ENCODE data around the gene CUX1. TPM values are rescaled to one million over a fixed set of nuclear protein-coding genes. Genes with fewer than 3 reads are reported as not detected.
"Not testable (repeated sequence)": the region's sequence is repeated elsewhere in the genome, so short reads cannot be mapped to it uniquely, and the experiment has no call there.

CUX1 gene
- total and polyA plus RNA-seq, 2 donors (not counting 1 experiment from before 2014, with no cell fraction given): 10.8 to 86.5 TPM

GRCh38 chr7:102329366-102329765 lies 511.9 kb downstream of the CUX1 start:
- 82% methylated on average over 2 of the region's 9 CpGs for WGBS (ENCODE audit: insufficient coverage)
- intact Hi-C loops (cut with micrococcal nuclease): not testable (repeated sequence)

GRCh38 chr7:102330666-102331460 lies 513.4 kb downstream of the CUX1 start:
- H4K20me1 ChIP-seq (ENCODE audit: control insufficient read depth, insufficient read depth, low read length, poor library complexity, severe bottlenecking); H3K9me3 ChIP-seq (ENCODE audit: control extremely low read depth in 1 of 3, control insufficient read depth in 2 of 3, insufficient read depth in 1 of 3, low read length in 2 of 3); ATAC-seq (ENCODE audit: low read depth); intact Hi-C loops (cut with micrococcal nuclease); H3K4me2 ChIP-seq (replicated peaks; ENCODE audit: low read depth, low read length, poor library complexity, severe bottlenecking); H3K27ac ChIP-seq (ENCODE audit: low read length in 2 of 2); POLR2A ChIA-PET; H3K4me3 ChIP-seq (ENCODE audit: control extremely low read depth in 1 of 5, extremely low read depth in 1 of 5, insufficient read depth in 1 of 5, low read depth in 2 of 5, low read length in 4 of 5); H3K27me3 ChIP-seq (replicated peaks in 1 of 4; ENCODE audit: control extremely low read depth in 1 of 4, control insufficient read depth in 3 of 4, insufficient read depth in 4 of 4, low read length in 3 of 4); H3K36me3 ChIP-seq (replicated peaks in 1 of 2; ENCODE audit: control extremely low read depth in 1 of 2, control insufficient read depth in 1 of 2, extremely low read depth in 1 of 2, insufficient read depth in 2 of 2, low read length in 1 of 2); H3K9me3 Mint-ChIP-seq (ENCODE audit: insufficient read depth); H3K27me3 Mint-ChIP-seq; DNase-seq; H3K4me3 Mint-ChIP-seq; H3K79me2 ChIP-seq (ENCODE audit: control insufficient read depth, insufficient read depth, low read length): not testable (repeated sequence)
- Histone ChIP-seq H3K4me1 (ENCODE audit: control insufficient read depth in 2 of 2, insufficient read depth in 2 of 2, low read length in 2 of 2) (peaks cover 9 to 14% of the 10 kb centered on the region in 2 donors), H3K9ac (ENCODE audit: low read length) (peak overlapping the region; percentile 7), H2AFZ (ENCODE audit: insufficient read depth, low read depth, low read length, poor library complexity, severe bottlenecking) (peak overlapping the region; percentile 7)
- CTCF ChIA-PET: interaction anchor here (1.2 kb wide), 1 partner anchor 31 kb away, joined by 4 read pairs; no protein-coding TSS in a partner anchor
- Mint-ChIP-seq H3K4me1 (peaks cover 25% of the 10 kb centered on the region), H3K27ac (peak overlapping the region; percentile 34)
- 93% methylated on average over 6 of the region's 8 CpGs for WGBS (ENCODE audit: insufficient coverage)

More at GRCh38 chr7:102329366-102329765, 511.9 kb downstream of the CUX1 start:
- H3K4me1 ChIP-seq (ENCODE audit: control insufficient read depth in 2 of 2, insufficient read depth in 2 of 2, low read length in 2 of 2): peaks cover 9 to 14% of the 10 kb centered on the region in 2 donors
- H3K27me3 ChIP-seq (replicated peaks in 1 of 4; ENCODE audit: control extremely low read depth in 1 of 4, control insufficient read depth in 3 of 4, insufficient read depth in 4 of 4, low read length in 3 of 4); POLR2A ChIA-PET; ATAC-seq (ENCODE audit: low read depth); H2AFZ ChIP-seq (ENCODE audit: insufficient read depth, low read depth, low read length, poor library complexity, severe bottlenecking); H3K9me3 ChIP-seq (ENCODE audit: control extremely low read depth in 1 of 3, control insufficient read depth in 2 of 3, insufficient read depth in 1 of 3, low read length in 2 of 3); CTCF ChIA-PET; H3K27me3 Mint-ChIP-seq; H3K9me3 Mint-ChIP-seq (ENCODE audit: insufficient read depth); H3K27ac Mint-ChIP-seq; H3K4me2 ChIP-seq (replicated peaks; ENCODE audit: low read depth, low read length, poor library complexity, severe bottlenecking); H4K20me1 ChIP-seq (ENCODE audit: control insufficient read depth, insufficient read depth, low read length, poor library complexity, severe bottlenecking); H3K4me3 Mint-ChIP-seq; DNase-seq; H3K9ac ChIP-seq (ENCODE audit: low read length); H3K4me3 ChIP-seq (ENCODE audit: control extremely low read depth in 1 of 5, extremely low read depth in 1 of 5, insufficient read depth in 1 of 5, low read depth in 2 of 5, low read length in 4 of 5); H3K79me2 ChIP-seq (ENCODE audit: control insufficient read depth, insufficient read depth, low read length); H3K27ac ChIP-seq (ENCODE audit: low read length in 2 of 2); H3K36me3 ChIP-seq (replicated peaks in 1 of 2; ENCODE audit: control extremely low read depth in 1 of 2, control insufficient read depth in 1 of 2, extremely low read depth in 1 of 2, insufficient read depth in 2 of 2, low read length in 1 of 2): not testable (repeated sequence)
- H3K4me1 Mint-ChIP-seq: peaks cover 23% of the 10 kb centered on the region

Small RNA genes within 50 kb of the gene (small RNA-seq; reads per million reads assigned to genes)
- gene AC005086.2 (ENCODE audit: insufficient read length, low read depth, low replicate concordance) (not detected), gene AC005086.3 (ENCODE audit: insufficient read length, low read depth, low replicate concordance) (not detected), gene AC005086.4 (ENCODE audit: insufficient read length, low read depth, low replicate concordance) (not detected), gene AC005088.1 (ENCODE audit: insufficient read length, low read depth, low replicate concordance) (not detected), gene MIR4285 (ENCODE audit: insufficient read length, low read depth, low replicate concordance) (not detected), gene RF00554 (ENCODE audit: insufficient read length, low read depth, low replicate concordance) (not detected)

Other genes with a start within 250 kb of the CUX1 start
- not detected in 2 replicates for gene MYL10, start 188.3 kb upstream of the CUX1 start, total RNA-seq
- not detected in 2 replicates for gene MYL10, start 188.3 kb upstream of the CUX1 start, polyA plus RNA-seq